HepG2 (cell line): ENCODE measurements around the gene SDCCAG8. TPM values are rescaled to one million over a fixed set of nuclear protein-coding genes. Genes with fewer than 3 reads are reported as not detected.

ENCODE experiments used
- ATAC-seq: fragments of 200-7000 bp; cut with Tn5 transposase; 3 replicates; pipeline ENCODE4 v1.9.1; 2020; ENCODE audit warnings: mild to moderate bottlenecking, moderate library complexity
- BruUV-seq: library from RNA; stranded (reverse); fragments of 400-500 nt; replicated peaks from 2 replicates; lab custom pipeline; 2021; lab: Mats Ljungman, UMichigan
- CTCF ChIA-PET: fragments of 300-600 bp; formaldehyde crosslinking; extraction: SDS; loops from one replicate; lab custom pipeline; 2021; ENCODE audit warnings: low total read pairs, inconsistent platforms, low intra/inter-chr PET ratio; lab: Yijun Ruan, JAX
- POLR2A ChIA-PET: fragments of 350-600 bp; sonication (Branson Sonifier 250); formaldehyde crosslinking; loops from one replicate; lab custom pipeline; 2020; ENCODE audit warnings: antibody characterized with exemption, inconsistent platforms; lab: Yijun Ruan, JAX
- DNase-seq: peaks from one replicate; pipeline ENCODE4 v3.0.0-alpha.2; 2015; ENCODE audit warnings: low spot score
- FAIRE-seq: peaks from 3 replicates; lab custom pipeline; 2011; peaks lifted over from hg19 to GRCh38; lab: Jason Lieb, UNC
- H2AFZ ChIP-seq: one replicate; pipeline ENCODE4 v1.6.1; 2011; ENCODE audit warnings: low read length, inconsistent platforms
- H3K27ac ChIP-seq: fragments of 300-600 bp; 3 replicates; pipeline ENCODE4 v1.8.0; 2011; ENCODE audit warnings: mixed run types, mild to moderate bottlenecking, mixed read lengths, low read length, inconsistent platforms; ENCODE audit not compliant: insufficient read depth; ENCODE audit errors: extremely low read length
- H3K27me3 ChIP-seq, 2 experiments: fragments of 200-600 bp in 1 of 2; 2 replicates in 1 of 2; 3 replicates in 1 of 2; pipeline versions ENCODE4 v1.6.0 to v1.8.0; 2011; ENCODE audit warnings: low read length in 2 of 2, mild to moderate bottlenecking in 2 of 2, moderate library complexity in 2 of 2, inconsistent platforms in 1 of 2; ENCODE audit not compliant: insufficient read depth in 2 of 2, control insufficient read depth in 1 of 2
- H3K36me3 ChIP-seq, 2 experiments: fragments of 200-600 bp in 1 of 2; replicated peaks in 1 of 2; 2 replicates in 1 of 2; 3 replicates in 1 of 2; pipeline versions ENCODE4 v1.5.1 to v1.8.0; 2011; ENCODE audit warnings: low read length in 2 of 2, inconsistent platforms in 1 of 2; ENCODE audit not compliant: insufficient read depth in 2 of 2, control insufficient read depth in 1 of 2
- H3K4me1 ChIP-seq: 2 replicates; pipeline ENCODE4 v1.5.1; 2012; ENCODE audit warnings: low read length, inconsistent platforms; ENCODE audit not compliant: insufficient read depth
- H3K4me2 ChIP-seq: 2 replicates; pipeline ENCODE4 v1.6.0; 2011; ENCODE audit warnings: low read depth, low read length, inconsistent platforms
- H3K4me3 ChIP-seq, 3 experiments: fragments of 200-600 bp in 1 of 3; sonication (generic), shearing (Covaris generic) in 1 of 3; replicated peaks in 1 of 3; 2 replicates each; pipeline ENCODE4 v1.5.1; 2011 to 2016; ENCODE audit warnings: low read length in 3 of 3, inconsistent platforms in 2 of 3, low read depth in 2 of 3, mild to moderate bottlenecking in 2 of 3, control low read depth in 1 of 3, mixed read lengths in 1 of 3; ENCODE audit not compliant: insufficient read depth in 1 of 3
- H3K79me2 ChIP-seq: one replicate; pipeline ENCODE4 v1.6.1; 2011; ENCODE audit warnings: low read length, inconsistent platforms; ENCODE audit not compliant: insufficient read depth
- H3K9ac ChIP-seq: 2 replicates; pipeline ENCODE4 v1.6.0; 2011; ENCODE audit warnings: mild to moderate bottlenecking, low read depth, low read length, inconsistent platforms; ENCODE audit not compliant: insufficient read depth
- H3K9me3 ChIP-seq: 2 replicates; pipeline ENCODE4 v1.5.1; 2012; ENCODE audit warnings: mild to moderate bottlenecking, low read length
- H4K20me1 ChIP-seq: 2 replicates; pipeline ENCODE4 v1.6.0; 2011; ENCODE audit warnings: inconsistent platforms, mild to moderate bottlenecking, low read length, moderate library complexity; ENCODE audit not compliant: insufficient read depth
- ERF ChIP-seq: IDR thresholded peaks from 2 replicates; pipeline ENCODE4 v1.6.1; 2018; ENCODE audit warnings: missing biosample characterization, missing genetic modification reagents
- MYC ChIP-seq: sonication (generic); formaldehyde crosslinking; IDR thresholded peaks from 2 replicates; pipeline ENCODE4 v1.9.0; 2021; ENCODE audit warnings: missing genetic modification reagents, borderline replicate concordance
- POLR2AphosphoS5 ChIP-seq: IDR thresholded peaks from 2 replicates; pipeline ENCODE4 v1.6.1; 2012; ENCODE audit warnings: low read depth, low read length
- REPIN1 ChIP-seq: sonication (generic); formaldehyde crosslinking; IDR thresholded peaks from 2 replicates; pipeline ENCODE4 v1.8.0; 2022; ENCODE audit warnings: missing genetic modification reagents, low read depth, mild to moderate bottlenecking, borderline replicate concordance
- SP140L ChIP-seq: sonication (generic); formaldehyde crosslinking; IDR thresholded peaks from 2 replicates; pipeline ENCODE4 v1.4.0; 2020; ENCODE audit warnings: missing genetic modification reagents, borderline replicate concordance
- SRF ChIP-seq: IDR thresholded peaks from 2 replicates; pipeline ENCODE4 v1.6.1; 2011; ENCODE audit warnings: mild to moderate bottlenecking, low read depth, low read length, moderate library complexity
- TEAD2 ChIP-seq: sonication (generic); formaldehyde crosslinking; IDR thresholded peaks from 2 replicates; pipeline ENCODE4 v1.9.0; 2021; ENCODE audit warnings: missing genetic modification reagents
- TSC22D2 ChIP-seq: sonication (generic); formaldehyde crosslinking; IDR thresholded peaks from 2 replicates; pipeline ENCODE4 v1.5.1; 2020; ENCODE audit warnings: missing genetic modification reagents, mild to moderate bottlenecking, borderline replicate concordance
- ZMYM2 ChIP-seq: sonication (generic); formaldehyde crosslinking; IDR thresholded peaks from 2 replicates; pipeline ENCODE4 v1.8.0; 2022; ENCODE audit warnings: mild to moderate bottlenecking, missing genetic modification reagents
- WGBS: methylation state at CpG from one replicate; pipeline ENCODE4 v1.1.6; 2017; ENCODE audit warnings: low lambda C conversion rate; 5-methylcytosine and 5-hydroxymethylcytosine counted together
- in situ Hi-C: cut with HindIII; loops from 2 replicates; pipeline ENCODE4 v1.10.0; 2017; ENCODE audit warnings: low pct_unique_long_range_greater_than_20kb; ENCODE audit not compliant: extremely low pct_ligation_motif_present
- intact Hi-C: fragments of 100-400 bp; cut with micrococcal nuclease; formaldehyde crosslinking; loops from one replicate; pipeline ENCODE4 v1.10.0; 2022; ENCODE audit not compliant: unreplicated experiment
- polyA plus RNA-seq, 8 experiments: library from polyadenylated mRNA; depleted of rRNA in 3 of 8; stranded (reverse) in 7 of 8; unstranded in 1 of 8; fragments of >200 nt; fragmentation: Illumina TruSeq in 4 of 8; extraction: Trizol in 4 of 8; gene quantifications; 2 replicates each; pipeline versions ENCODE4 v1.2.1 to v1.2.3, GENCODE V29; 2011 to 2016; ENCODE audit warnings: low read depth in 4 of 8, missing spikeins in 1 of 8, mixed read lengths in 1 of 8; ENCODE audit not compliant: insufficient read depth in 1 of 8
- total RNA-seq, 5 experiments: library from RNA; depleted of rRNA; stranded (reverse); fragments of >200 nt; fragmentation: Illumina TruSeq; extraction: Trizol; gene quantifications; 2 replicates each; pipeline ENCODE4 v1.2.3, GENCODE V29; 2016; ENCODE audit warnings: low read depth in 1 of 5
- TF ChIP-seq, protein P1 (sequence below): sonication (generic); formaldehyde crosslinking; IDR thresholded peaks from 2 replicates; pipeline ENCODE4 v1.4.0; 2020; ENCODE audit warnings: low read depth, mild to moderate bottlenecking, missing genetic modification reagents

SDCCAG8 gene
- total and polyA plus RNA-seq, 2 of the 13 experiments (the other 11 are each of a cell fraction or from before 2014, with no cell fraction given): 9.5 to 13.4 TPM

DNA sequence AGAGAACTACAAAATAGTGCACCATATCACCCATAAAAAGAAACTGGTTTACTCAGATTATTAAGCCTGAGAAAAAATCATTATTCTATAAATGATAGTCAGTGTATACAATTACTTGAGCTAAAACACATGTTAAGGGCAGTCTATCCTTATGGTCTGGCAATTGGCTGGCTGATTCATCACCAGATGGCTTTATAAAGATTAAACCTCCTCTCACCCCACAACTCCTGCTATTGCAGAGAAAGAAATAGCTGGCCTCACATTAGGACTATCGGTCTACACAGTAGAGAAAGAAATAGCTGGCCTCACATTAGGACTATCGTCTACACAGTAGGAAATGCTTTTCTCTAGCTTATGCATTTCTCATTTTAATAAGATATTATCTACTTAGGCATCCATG is 21.9 kb upstream of the SDCCAG8 start:
- H3K36me3 ChIP-seq: peaks cover 0 to 10% of the 10 kb centered on the region in 2 experiments; a peak in 1 of 5 replicates
- H3K27ac ChIP-seq: no peak overlapping the region
- H3K9ac ChIP-seq: no peak overlapping the region
- H3K4me1 ChIP-seq: peaks cover 8% of the 10 kb centered on the region; the same call in 1 of the 2 replicates
- TF ChIP-seq TSC22D2 (CRISPR knock-in tag) (no peak), REPIN1 (CRISPR knock-in tag) (no peak), POLR2AphosphoS5 (no peak), ZMYM2 (CRISPR knock-in tag) (no peak), SP140L (CRISPR knock-in tag) (no peak), TEAD2 (CRISPR knock-in tag) (no peak), ERF (no peak), MYC (no peak), SRF (no peak)
- TF ChIP-seq, protein P1, sequence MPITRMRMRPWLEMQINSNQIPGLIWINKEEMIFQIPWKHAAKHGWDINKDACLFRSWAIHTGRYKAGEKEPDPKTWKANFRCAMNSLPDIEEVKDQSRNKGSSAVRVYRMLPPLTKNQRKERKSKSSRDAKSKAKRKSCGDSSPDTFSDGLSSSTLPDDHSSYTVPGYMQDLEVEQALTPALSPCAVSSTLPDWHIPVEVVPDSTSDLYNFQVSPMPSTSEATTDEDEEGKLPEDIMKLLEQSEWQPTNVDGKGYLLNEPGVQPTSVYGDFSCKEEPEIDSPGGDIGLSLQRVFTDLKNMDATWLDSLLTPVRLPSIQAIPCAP: no peak
- FAIRE-seq: no peak
- intact Hi-C loops: no loop called here
- H3K4me3 ChIP-seq: no peak overlapping the region
- in situ Hi-C loops: no loop called here
- WGBS: 100% methylated on average over 2 of the region's 2 CpGs
- H3K9me3 ChIP-seq: peaks cover 30% of the 10 kb centered on the region
- ChIA-PET POLR2A (no interaction called here), CTCF (no interaction called here)
- no peak overlapping the region for H3K4me2 ChIP-seq
- no peak overlapping the region for H2AFZ ChIP-seq
- DNase-seq: no peak
- H3K79me2 ChIP-seq: peaks cover 64% of the 10 kb centered on the region
- BruUV-seq: no TSS peak
- no peaks in the 10 kb centered on the region for H3K27me3 ChIP-seq
- no peaks in the 10 kb centered on the region for H4K20me1 ChIP-seq
- no peak for ATAC-seq
